C4-2B (cell line): ENCODE data around the gene RXRA.

Source experiments
- H3K27ac ChIP-seq: fragments of 450-650 bp; 2 replicates; pipeline ENCODE4 v1.5.1; 2017
- CTCF ChIP-seq: fragments of 450-650 bp; conservative IDR thresholded peaks from 2 replicates; pipeline ENCODE4 v1.5.1; 2017; ENCODE audit warnings: mild to moderate bottlenecking
- ZFX ChIP-seq: fragments of 450-650 bp; IDR thresholded peaks from 2 replicates; pipeline ENCODE4 v1.6.1; 2017

RXRA gene

GRCh38 chr9:134436379-134436762 lies 110.1 kb downstream of the RXRA start:
- TF ChIP-seq CTCF (no peak), ZFX (no peak)
- peak overlapping the region; percentile 74; the same call in 1 of the 2 replicates for H3K27ac ChIP-seq

- no peak overlapping the region; the same call in 1 of the 2 replicates for H3K27ac ChIP-seq
- TF ChIP-seq ZFX (no peak), CTCF (no peak)
Observed at GRCh38 chr9:134436911-134437310, 110.7 kb downstream of the RXRA start.

GRCh38 chr9:134437403-134438194 lies 111.3 kb downstream of the RXRA start:
- no peak overlapping the region; the same call in 1 of the 2 replicates for H3K27ac ChIP-seq
- TF ChIP-seq ZFX (no peak), CTCF (no peak)

GRCh38 chr9:134438195-134438788 lies 112.0 kb downstream of the RXRA start:
- H3K27ac ChIP-seq: no peak overlapping the region
- no peak for TF ChIP-seq CTCF
- TF ChIP-seq ZFX: no peak

- TF ChIP-seq CTCF (no peak), ZFX (no peak)
- H3K27ac ChIP-seq: no peak overlapping the region
Observed at GRCh38 chr9:134439368-134439784, 113.1 kb downstream of the RXRA start.

- no peak overlapping the region for H3K27ac ChIP-seq
- TF ChIP-seq ZFX (no peak), CTCF (no peak)
Observed at GRCh38 chr9:134440636-134441226, 114.5 kb downstream of the RXRA start.
